ENCODE data around the gene AQP4. TPM values are rescaled to one million over a fixed set of nuclear protein-coding genes. Genes with fewer than 3 reads are reported as not detected.

AQP4 gene
- total RNA-seq, result 0.58 TPM
- polyA plus RNA-seq, result 0.05 TPM

GRCh38 chr18:26865557-26865956 is at the start of gene AQP4:
TSS of gene AQP4 (minus strand) at chr18:26865707. CDS start at chr18:26865689, 18 bp downstream.
- no peak within 1 kb of the TSS for H3K4me3 ChIP-seq (ENCODE audit: low read depth, low read length)
- H3K36me3 ChIP-seq (ENCODE audit: insufficient read depth), result no peaks in the 10 kb centered on the region
- no peak within 1 kb of the TSS for H3K27ac ChIP-seq (ENCODE audit: low read depth)
- no peaks in the 10 kb centered on the region for H3K4me1 ChIP-seq (ENCODE audit: insufficient read depth)
- DNase-seq (ENCODE audit: extremely low spot score), result no peak
- WGBS, result 53% methylated on average over 5 of the region's 5 CpGs

GRCh38 chr18:26911840-26912239 is 46.3 kb upstream of the AQP4 start:
- no peaks in the 10 kb centered on the region for H3K36me3 ChIP-seq (ENCODE audit: insufficient read depth)
- H3K27ac ChIP-seq (ENCODE audit: low read depth), result no peak overlapping the region
- 56% methylated on average over 4 of the region's 4 CpGs for WGBS
- H3K4me1 ChIP-seq (ENCODE audit: insufficient read depth), result no peaks in the 10 kb centered on the region
- no peak for DNase-seq (ENCODE audit: extremely low spot score)
- no peak overlapping the region for H3K4me3 ChIP-seq (ENCODE audit: low read depth, low read length)

GRCh38 chr18:26909599-26910290 is 44.2 kb upstream of the AQP4 start:
- no peak for DNase-seq (ENCODE audit: extremely low spot score)
- Histone ChIP-seq H3K27ac (ENCODE audit: low read depth) (no peak overlapping the region), H3K4me1 (ENCODE audit: insufficient read depth) (no peaks in the 10 kb centered on the region), H3K4me3 (ENCODE audit: low read depth, low read length) (no peak overlapping the region), H3K36me3 (ENCODE audit: insufficient read depth) (no peaks in the 10 kb centered on the region)
- 51% methylated on average over 5 of the region's 5 CpGs for WGBS

- H3K4me1 ChIP-seq (ENCODE audit: insufficient read depth), result no peaks in the 10 kb centered on the region
- 61% methylated on average over 3 of the region's 3 CpGs for WGBS
- no peak overlapping the region for H3K4me3 ChIP-seq (ENCODE audit: low read depth, low read length)
- H3K36me3 ChIP-seq (ENCODE audit: insufficient read depth), result no peaks in the 10 kb centered on the region
- no peak overlapping the region for H3K27ac ChIP-seq (ENCODE audit: low read depth)
- DNase-seq (ENCODE audit: extremely low spot score), result no peak
Observed at GRCh38 chr18:26908906-26909305, 43.4 kb upstream of the AQP4 start.

GRCh38 chr18:26902291-26902690 is 36.8 kb upstream of the AQP4 start:
- no peak overlapping the region for H3K27ac ChIP-seq (ENCODE audit: low read depth)
- H3K36me3 ChIP-seq (ENCODE audit: insufficient read depth), result no peaks in the 10 kb centered on the region
- 96% methylated on average over 5 of the region's 5 CpGs for WGBS

GRCh38 chr18:26901020-26901419 is 35.5 kb upstream of the AQP4 start:
- Histone ChIP-seq H3K36me3 (ENCODE audit: insufficient read depth) (no peaks in the 10 kb centered on the region), H3K27ac (ENCODE audit: low read depth) (no peak overlapping the region), H3K4me1 (ENCODE audit: insufficient read depth) (no peaks in the 10 kb centered on the region), H3K4me3 (ENCODE audit: low read depth, low read length) (no peak overlapping the region)
- DNase-seq (ENCODE audit: extremely low spot score), result no peak

More at GRCh38 chr18:26902291-26902690, 36.8 kb upstream of the AQP4 start:
- H3K4me1 ChIP-seq (ENCODE audit: insufficient read depth), result no peaks in the 10 kb centered on the region
- DNase-seq (ENCODE audit: extremely low spot score), result no peak
- H3K4me3 ChIP-seq (ENCODE audit: low read depth, low read length), result no peak overlapping the region

GRCh38 chr18:26894426-26894825 is 28.9 kb upstream of the AQP4 start:
- H3K36me3 ChIP-seq (ENCODE audit: insufficient read depth), result no peaks in the 10 kb centered on the region
- H3K27ac ChIP-seq (ENCODE audit: low read depth), result no peak overlapping the region
- 47% methylated on average over 1 of the region's 1 CpG for WGBS
- no peaks in the 10 kb centered on the region for H3K4me1 ChIP-seq (ENCODE audit: insufficient read depth)
- H3K4me3 ChIP-seq (ENCODE audit: low read depth, low read length), result no peak overlapping the region
- DNase-seq (ENCODE audit: extremely low spot score), result no peak

GRCh38 chr18:26893996-26894395 is 28.5 kb upstream of the AQP4 start:
- DNase-seq (ENCODE audit: extremely low spot score), result no peak
- H3K27ac ChIP-seq (ENCODE audit: low read depth), result no peak overlapping the region
- no peak overlapping the region for H3K4me3 ChIP-seq (ENCODE audit: low read depth, low read length)
- H3K4me1 ChIP-seq (ENCODE audit: insufficient read depth), result no peaks in the 10 kb centered on the region
- H3K36me3 ChIP-seq (ENCODE audit: insufficient read depth), result no peaks in the 10 kb centered on the region
- 39% methylated on average over 6 of the region's 6 CpGs for WGBS

- Histone ChIP-seq H3K4me1 (ENCODE audit: insufficient read depth) (no peaks in the 10 kb centered on the region), H3K4me3 (ENCODE audit: low read depth, low read length) (no peak overlapping the region), H3K27ac (ENCODE audit: low read depth) (no peak overlapping the region), H3K36me3 (ENCODE audit: insufficient read depth) (no peaks in the 10 kb centered on the region)
- WGBS, result 99% methylated on average over 4 of the region's 4 CpGs
- no peak for DNase-seq (ENCODE audit: extremely low spot score)
Observed at GRCh38 chr18:26888259-26888658, 22.8 kb upstream of the AQP4 start.

- Histone ChIP-seq H3K36me3 (ENCODE audit: insufficient read depth) (no peaks in the 10 kb centered on the region), H3K4me1 (ENCODE audit: insufficient read depth) (no peaks in the 10 kb centered on the region), H3K27ac (ENCODE audit: low read depth) (no peak overlapping the region), H3K4me3 (ENCODE audit: low read depth, low read length) (no peak overlapping the region)
- DNase-seq (ENCODE audit: extremely low spot score), result no peak
- WGBS, result 88% methylated on average over 2 of the region's 2 CpGs
Observed at GRCh38 chr18:26875040-26875654, 9.6 kb upstream of the AQP4 start.

- H3K4me1 ChIP-seq (ENCODE audit: insufficient read depth), result no peaks in the 10 kb centered on the region
- no peak for DNase-seq (ENCODE audit: extremely low spot score)
- no peak overlapping the region for H3K4me3 ChIP-seq (ENCODE audit: low read depth, low read length)
- H3K36me3 ChIP-seq (ENCODE audit: insufficient read depth), result no peaks in the 10 kb centered on the region
- H3K27ac ChIP-seq (ENCODE audit: low read depth), result no peak overlapping the region
Observed at GRCh38 chr18:26874283-26874682, 8.8 kb upstream of the AQP4 start.

- Histone ChIP-seq H3K4me3 (ENCODE audit: low read depth, low read length) (no peak overlapping the region), H3K27ac (ENCODE audit: low read depth) (no peak overlapping the region), H3K4me1 (ENCODE audit: insufficient read depth) (no peaks in the 10 kb centered on the region), H3K36me3 (ENCODE audit: insufficient read depth) (no peaks in the 10 kb centered on the region)
- DNase-seq (ENCODE audit: extremely low spot score), result no peak
- WGBS, result 89% methylated on average over 1 of the region's 1 CpG
Observed at GRCh38 chr18:26869640-26870039, 4.1 kb upstream of the AQP4 start.

GRCh38 chr18:26868968-26869586 is 3.6 kb upstream of the AQP4 start:
- H3K4me3 ChIP-seq (ENCODE audit: low read depth, low read length), result no peak overlapping the region
- no peaks in the 10 kb centered on the region for H3K36me3 ChIP-seq (ENCODE audit: insufficient read depth)
- H3K27ac ChIP-seq (ENCODE audit: low read depth), result no peak overlapping the region
- H3K4me1 ChIP-seq (ENCODE audit: insufficient read depth), result no peaks in the 10 kb centered on the region
- DNase-seq (ENCODE audit: extremely low spot score), result no peak
- 29% methylated on average over 6 of the region's 6 CpGs for WGBS

GRCh38 chr18:26867471-26867870 is 2.0 kb upstream of the AQP4 start:
- Histone ChIP-seq H3K27ac (ENCODE audit: low read depth) (no peak overlapping the region), H3K4me3 (ENCODE audit: low read depth, low read length) (no peak overlapping the region), H3K36me3 (ENCODE audit: insufficient read depth) (no peaks in the 10 kb centered on the region), H3K4me1 (ENCODE audit: insufficient read depth) (no peaks in the 10 kb centered on the region)
- WGBS, result 60% methylated on average over 4 of the region's 4 CpGs
- no peak for DNase-seq (ENCODE audit: extremely low spot score)

Measured in urinary bladder (tissue), 4 donors.